Kidney epithelial cell (primary cell): ENCODE measurements around the gene LYZ. TPM values are rescaled to one million over a fixed set of nuclear protein-coding genes. Genes with fewer than 3 reads are reported as not detected.
"Not testable (repeated sequence)": the region's sequence is repeated elsewhere in the genome, so short reads cannot be mapped to it uniquely, and the experiment has no call there.

Experiments
- DNase-seq: peaks from one replicate; pipeline ENCODE4 v3.0.0-alpha.2; 2010; ENCODE audit warnings: low read depth
- H3K27me3 ChIP-seq: 2 replicates; pipeline ENCODE4 v1.6.0; 2011; ENCODE audit warnings: low read length; ENCODE audit not compliant: control insufficient read depth, insufficient read depth
- H3K36me3 ChIP-seq: 2 replicates; pipeline ENCODE4 v1.5.1; 2011; ENCODE audit warnings: low read length; ENCODE audit not compliant: control insufficient read depth, insufficient read depth
- H3K4me3 ChIP-seq: 2 replicates; pipeline ENCODE4 v1.5.1; 2011; ENCODE audit warnings: low read depth, mild to moderate bottlenecking, control low read depth, low read length
- total RNA-seq: library from RNA; depleted of rRNA; stranded (reverse); fragments of >200 nt; gene quantifications from 2 replicates; pipeline ENCODE4 v1.2.3, GENCODE V29; 2015
- TF ChIP-seq, protein P1 (sequence below): IDR thresholded peaks from 2 replicates; pipeline ENCODE4 v1.5.1; 2011; ENCODE audit warnings: mild to moderate bottlenecking, moderate library complexity, low read length, control low read depth, inconsistent platforms; ENCODE audit not compliant: insufficient read depth, poor library complexity, severe bottlenecking

Gene LYZ
- total RNA-seq, result 0.07 and 0.08 TPM in 2 replicates

GRCh38 chr12:69348162-69348938, at the start of gene LYZ:
Gene LYZ, plus strand, starts transcription at chr12:69348381. Its CDS starts 28 bp downstream, at chr12:69348409.
- Histone ChIP-seq H3K4me3 (no peak within 1 kb of the TSS), H3K36me3 (no peaks in the 10 kb centered on the region), H3K27me3 (no peaks in the 10 kb centered on the region)
- TF ChIP-seq, protein P1, sequence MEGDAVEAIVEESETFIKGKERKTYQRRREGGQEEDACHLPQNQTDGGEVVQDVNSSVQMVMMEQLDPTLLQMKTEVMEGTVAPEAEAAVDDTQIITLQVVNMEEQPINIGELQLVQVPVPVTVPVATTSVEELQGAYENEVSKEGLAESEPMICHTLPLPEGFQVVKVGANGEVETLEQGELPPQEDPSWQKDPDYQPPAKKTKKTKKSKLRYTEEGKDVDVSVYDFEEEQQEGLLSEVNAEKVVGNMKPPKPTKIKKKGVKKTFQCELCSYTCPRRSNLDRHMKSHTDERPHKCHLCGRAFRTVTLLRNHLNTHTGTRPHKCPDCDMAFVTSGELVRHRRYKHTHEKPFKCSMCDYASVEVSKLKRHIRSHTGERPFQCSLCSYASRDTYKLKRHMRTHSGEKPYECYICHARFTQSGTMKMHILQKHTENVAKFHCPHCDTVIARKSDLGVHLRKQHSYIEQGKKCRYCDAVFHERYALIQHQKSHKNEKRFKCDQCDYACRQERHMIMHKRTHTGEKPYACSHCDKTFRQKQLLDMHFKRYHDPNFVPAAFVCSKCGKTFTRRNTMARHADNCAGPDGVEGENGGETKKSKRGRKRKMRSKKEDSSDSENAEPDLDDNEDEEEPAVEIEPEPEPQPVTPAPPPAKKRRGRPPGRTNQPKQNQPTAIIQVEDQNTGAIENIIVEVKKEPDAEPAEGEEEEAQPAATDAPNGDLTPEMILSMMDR, result no peak
- no peak for DNase-seq

GRCh38 chr12:69298947-69299346, 49.2 kb upstream of the LYZ start:
- no peak for DNase-seq
- no peaks in the 10 kb centered on the region for H3K27me3 ChIP-seq
- H3K4me3 ChIP-seq, result no peak overlapping the region
- no peaks in the 10 kb centered on the region for H3K36me3 ChIP-seq
- TF ChIP-seq, protein P1, result no peak

DNA sequence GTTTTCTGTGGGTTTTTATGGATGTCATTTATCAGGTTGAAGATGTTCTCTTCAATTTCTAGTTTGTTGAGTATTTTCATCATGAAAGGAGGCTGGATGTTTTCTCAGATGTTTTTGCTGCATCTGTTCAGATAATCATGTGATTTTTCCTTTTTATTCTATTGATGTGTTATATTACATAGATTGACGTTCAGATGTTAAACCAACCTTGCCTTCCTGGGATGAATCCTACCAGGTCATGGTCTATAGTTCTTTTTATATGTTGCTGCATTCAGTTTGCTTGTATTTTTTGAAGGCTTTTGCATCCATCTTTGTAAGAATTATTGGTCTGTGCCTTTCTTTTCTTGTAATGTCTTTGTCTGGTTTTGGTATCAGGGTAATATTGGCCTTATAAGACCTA, 43.9 kb upstream of the LYZ start:
- TF ChIP-seq, protein P1, result no peak

GRCh38 chr12:69309461-69309860, 38.7 kb upstream of the LYZ start:
- Histone ChIP-seq H3K36me3 (no peaks in the 10 kb centered on the region), H3K27me3 (no peaks in the 10 kb centered on the region), H3K4me3 (no peak overlapping the region)
- TF ChIP-seq, protein P1, result no peak
- DNase-seq, result no peak

More for the DNA sequence above, 43.9 kb upstream of the LYZ start:
- no peak for DNase-seq
- H3K36me3 ChIP-seq, result no peaks in the 10 kb centered on the region
- H3K27me3 ChIP-seq, result no peaks in the 10 kb centered on the region
- H3K4me3 ChIP-seq, result no peak overlapping the region

GRCh38 chr12:69313209-69313608, 35.0 kb upstream of the LYZ start:
- TF ChIP-seq, protein P1, result no peak
- Histone ChIP-seq H3K27me3 (no peaks in the 10 kb centered on the region), H3K4me3 (no peak overlapping the region), H3K36me3 (no peaks in the 10 kb centered on the region)
- DNase-seq, result no peak

DNA sequence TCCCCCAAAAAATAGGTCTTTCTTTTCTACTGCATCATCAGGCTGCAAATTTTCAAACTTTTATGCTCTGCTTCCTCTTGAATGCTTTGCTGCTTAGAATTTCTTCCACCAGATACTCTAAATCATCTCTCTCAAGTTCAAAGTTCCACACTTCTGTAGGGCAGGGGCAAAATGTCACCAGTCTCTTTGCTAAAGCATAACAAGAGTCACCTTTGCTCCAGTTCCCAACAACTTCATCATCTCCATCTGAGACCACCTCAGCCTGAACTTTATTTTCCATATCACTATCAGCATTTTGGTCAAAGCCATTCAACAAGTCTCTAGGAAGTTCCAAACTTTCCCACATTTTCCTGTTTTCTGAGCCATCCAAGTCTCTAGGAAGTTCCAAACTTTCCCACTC, 31.4 kb upstream of the LYZ start:
- not testable (repeated sequence) for DNase-seq, H3K4me3 ChIP-seq, H3K36me3 ChIP-seq, H3K27me3 ChIP-seq

DNA sequence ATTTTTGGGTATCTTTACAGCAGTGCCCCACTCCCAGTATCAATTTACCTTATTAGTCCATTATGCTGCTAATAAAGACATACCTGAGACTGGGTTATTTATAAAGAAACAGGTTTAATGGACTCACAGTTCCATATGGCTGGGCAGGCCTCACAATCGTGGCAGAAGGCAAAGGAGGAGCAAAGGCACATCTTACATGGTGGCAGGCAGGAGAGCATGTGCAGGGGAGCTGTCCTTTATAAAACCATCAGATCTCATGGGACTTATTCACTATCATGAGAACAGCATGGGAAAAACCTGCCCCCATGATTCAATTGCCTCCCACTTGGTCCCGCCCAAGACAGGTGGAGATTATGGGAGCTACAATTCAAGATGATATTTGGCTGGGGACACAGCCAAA, 30.9 kb upstream of the LYZ start:
- not testable (repeated sequence) for H3K4me3 ChIP-seq, DNase-seq, H3K36me3 ChIP-seq, H3K27me3 ChIP-seq
